ENCODE results near the gene PAQR9.

- TF ChIP-seq CTCF (IDR thresholded peaks at IDR 0.05; ENCODE audit: low read length) (no peak), EZH2 (IDR thresholded peaks at IDR 0.05; ENCODE audit: borderline replicate concordance, low read length) (no peak)
Measured at GRCh38 chr3:142916605-142917004, 46.9 kb downstream of the PAQR9 start.
